SIG-M5 (cell line): ENCODE data around the gene NDOR1.

ENCODE experiments used
- DNase-seq: peaks from one replicate; lab custom pipeline; 2025; lab: John Stamatoyannopoulos, UW

The NDOR1 gene

DNA sequence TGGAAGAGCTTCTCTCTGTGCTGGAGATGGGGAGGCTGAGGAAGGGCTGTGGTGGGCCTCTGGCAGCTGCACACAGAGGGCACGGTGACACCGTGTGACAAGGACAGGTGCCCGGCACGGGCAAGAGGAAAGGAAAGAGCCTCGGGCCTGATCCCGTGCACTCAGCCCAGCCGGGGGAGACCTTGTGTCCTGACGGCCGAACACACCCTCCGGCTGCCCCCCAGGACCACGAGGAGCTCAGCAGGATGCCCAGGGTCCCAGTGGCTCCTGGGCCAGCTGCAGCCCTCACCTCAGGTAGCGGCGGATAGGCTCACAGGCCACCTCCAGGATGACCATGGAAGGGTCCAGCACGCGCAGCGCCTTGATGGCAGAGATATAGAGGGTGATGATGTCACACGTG is 22.7 kb upstream of the NDOR1 start:
- DNase-seq = no peak

DNA sequence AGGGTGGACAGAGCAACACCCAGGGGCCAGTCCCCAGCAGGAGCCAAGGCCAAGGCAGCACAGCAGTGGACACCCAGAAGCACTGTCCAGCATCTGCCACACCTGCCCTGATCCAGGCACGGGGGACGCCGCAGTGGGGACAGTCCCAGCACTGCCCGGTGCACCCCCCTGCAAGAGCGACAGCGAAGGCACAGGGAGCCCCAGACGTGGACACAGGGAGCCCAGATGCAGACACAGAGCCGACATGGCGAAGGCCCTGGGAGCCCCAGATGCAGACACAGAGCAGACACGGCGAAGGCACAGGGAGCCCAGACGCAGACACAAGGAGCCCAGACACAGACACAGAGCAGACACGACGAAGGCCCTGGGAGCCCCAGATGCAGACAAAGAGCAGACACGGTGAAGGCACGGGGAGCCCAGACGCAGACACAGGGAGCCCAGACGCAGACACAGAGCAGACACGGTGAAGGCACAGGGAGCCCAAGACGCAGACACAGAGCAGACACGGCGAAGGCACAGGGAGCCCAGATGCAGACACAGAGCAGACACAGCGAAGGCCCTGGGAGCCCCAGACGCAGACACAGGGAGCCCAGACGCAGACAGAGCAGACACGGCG is 21.4 kb upstream of the NDOR1 start:
- DNase-seq = no peak

DNA sequence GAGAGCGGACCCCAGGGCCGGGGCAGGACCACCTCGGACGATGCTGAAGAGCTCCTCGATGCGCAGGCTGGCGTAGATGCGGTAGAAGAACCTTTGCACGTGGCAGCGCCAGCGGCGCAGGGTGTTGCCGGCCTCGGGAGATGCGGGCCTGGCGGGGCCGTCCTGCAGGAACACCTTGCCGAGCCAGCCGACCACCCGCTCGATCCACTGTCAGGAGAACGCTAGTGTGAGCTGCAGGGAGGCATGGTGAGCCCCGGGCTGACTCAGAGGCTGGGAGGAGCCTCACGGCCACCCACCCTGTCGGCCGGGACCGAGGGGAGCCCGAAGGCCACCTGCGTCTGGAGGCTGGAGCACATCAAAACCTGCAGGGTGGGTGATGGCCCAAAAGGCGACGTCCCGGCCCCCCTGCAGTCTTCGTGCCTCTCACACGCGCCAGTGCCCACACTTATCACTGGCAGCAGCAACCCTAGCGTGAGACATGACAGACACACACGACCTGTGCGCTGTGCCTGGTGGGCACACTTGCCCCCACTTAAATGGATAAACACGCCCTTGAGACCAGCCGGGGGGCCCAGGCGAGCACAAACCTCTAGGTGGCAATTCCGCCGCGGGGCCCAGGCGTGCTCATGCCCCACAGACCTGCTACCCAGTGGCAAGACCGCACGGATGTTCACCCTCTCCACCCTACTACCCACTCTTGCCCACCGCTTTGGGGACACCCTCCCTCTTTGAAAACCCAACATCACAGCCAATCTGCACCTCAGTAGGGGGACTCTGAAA is 20.4 kb upstream of the NDOR1 start:
- no peak for DNase-seq

DNA sequence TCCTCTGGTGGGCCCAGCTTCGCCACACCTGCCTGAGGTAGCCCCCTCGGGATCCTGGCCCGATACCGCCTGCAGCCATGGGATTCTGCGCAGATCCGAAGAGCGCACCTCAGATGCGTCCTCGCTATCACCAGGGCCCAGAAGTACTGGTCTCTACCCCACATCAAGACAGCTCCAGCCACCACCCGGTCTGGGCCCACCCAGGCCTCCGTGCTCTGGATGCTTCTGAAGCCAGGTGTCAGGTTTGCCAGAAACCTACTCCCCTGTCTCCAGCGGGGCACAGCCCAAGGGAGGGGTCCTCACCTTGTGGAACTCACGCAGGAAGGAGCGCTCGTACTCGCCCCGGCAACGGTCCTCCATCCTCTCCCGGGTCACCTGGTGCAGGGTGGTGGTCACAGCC is 19.6 kb upstream of the NDOR1 start:
- DNase-seq = no peak

DNA sequence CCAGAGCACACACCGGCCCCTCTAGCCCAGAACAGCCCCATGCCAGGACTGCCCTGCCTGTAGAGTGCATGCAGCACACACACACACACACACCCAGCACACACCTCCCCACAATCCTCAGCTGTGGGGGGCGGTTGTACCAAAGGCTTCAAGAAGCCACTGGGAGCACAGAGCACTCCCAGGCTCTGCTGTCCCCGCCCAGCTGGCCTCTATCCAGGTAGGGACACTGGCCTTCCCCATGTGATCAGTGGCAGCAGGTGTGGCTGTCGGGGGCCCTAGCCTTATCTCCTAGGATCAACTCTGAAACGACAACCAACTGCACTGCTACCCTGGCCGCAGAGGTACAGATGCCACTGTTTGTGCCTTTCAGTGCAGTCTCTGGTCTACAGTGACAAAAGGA is 19.1 kb upstream of the NDOR1 start:
- DNase-seq = no peak

DNA sequence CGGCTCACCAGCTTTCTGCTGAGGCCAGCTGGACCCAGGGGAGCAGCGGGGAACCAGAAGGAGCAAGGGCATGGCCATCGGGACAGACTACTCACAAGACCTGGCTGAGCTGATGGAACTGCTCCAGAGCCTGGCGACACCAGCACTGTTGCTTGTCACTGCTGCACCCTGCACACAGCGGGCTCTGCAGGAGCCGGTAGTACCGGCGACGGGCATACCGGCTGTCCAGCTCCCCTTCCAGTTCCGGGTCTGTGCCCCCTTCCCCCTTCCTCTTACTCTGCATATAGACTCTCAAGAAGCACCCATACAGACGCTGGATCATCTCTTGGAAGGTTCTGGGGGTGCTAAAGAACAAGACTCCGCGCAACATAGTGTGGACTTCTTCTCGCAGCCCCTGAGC is 18.1 kb upstream of the NDOR1 start:
- no peak for DNase-seq

DNA sequence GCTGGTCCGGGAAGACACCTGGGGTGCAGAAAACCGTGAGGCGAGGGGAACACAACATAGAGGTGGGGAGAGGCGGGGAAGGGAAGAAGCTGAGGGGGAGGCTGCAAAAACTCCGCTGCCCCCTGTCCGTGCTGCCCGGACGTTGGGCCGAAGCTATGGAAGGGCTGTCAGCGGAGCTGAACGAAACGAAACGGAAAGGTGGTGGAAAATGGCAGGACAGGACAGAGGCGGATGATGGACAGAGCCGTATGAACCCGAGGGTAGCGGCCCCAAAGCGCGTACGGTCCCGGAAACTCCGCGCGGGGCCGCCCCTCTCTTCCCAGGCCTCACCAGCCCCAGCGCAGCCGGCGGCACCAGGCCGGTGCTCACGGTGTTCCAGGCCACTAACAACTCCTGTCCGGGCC is 17.4 kb upstream of the NDOR1 start:
- no peak for DNase-seq

DNA sequence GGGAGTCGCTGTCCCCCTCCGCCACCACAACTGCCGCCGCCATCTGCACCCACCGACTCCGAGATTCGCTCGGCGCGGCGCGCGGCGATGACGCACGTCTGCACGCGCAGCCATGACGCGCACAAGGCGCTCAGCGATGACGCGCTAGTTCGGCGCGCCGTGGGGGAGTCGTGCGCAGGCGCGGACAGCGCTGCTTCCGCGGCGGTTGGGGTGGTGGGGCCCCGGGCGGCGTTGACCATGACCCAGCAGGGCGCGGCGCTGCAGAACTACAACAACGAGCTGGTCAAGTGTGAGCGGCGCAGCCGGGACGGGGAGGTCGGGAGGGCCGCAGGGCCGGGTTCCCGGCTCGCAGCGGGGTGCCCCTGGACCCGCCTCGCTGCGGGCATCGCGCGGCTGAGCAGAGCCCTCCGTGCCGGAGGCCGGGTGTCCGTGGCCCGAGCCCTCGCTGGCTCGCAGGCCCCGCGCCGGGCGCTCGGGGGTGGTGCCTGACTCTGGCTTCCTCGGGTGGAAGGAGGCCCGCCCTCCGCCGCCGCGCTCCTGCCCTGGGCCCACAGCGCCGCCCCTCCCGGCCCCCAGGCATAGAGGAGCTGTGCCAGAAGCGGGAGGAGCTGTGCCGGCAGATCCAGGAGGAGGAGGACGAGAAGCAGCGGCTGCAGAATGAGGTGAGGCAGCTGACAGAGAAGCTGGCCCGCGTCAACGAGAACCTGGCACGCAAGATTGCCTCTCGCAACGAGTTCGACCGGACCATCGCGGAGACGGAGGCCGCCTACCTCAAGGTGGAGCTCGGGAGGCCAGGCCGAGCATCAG is 16.8 kb upstream of the NDOR1 start, which contains the start of the genes ANAPC2 and SSNA1:
Gene ANAPC2 (minus strand): TSS at position 71 of the 807 bp plus-strand sequence. CDS start 28 bp downstream, at position 43.
Gene SSNA1 (plus strand): TSS at position 187 of the 807 bp plus-strand sequence. CDS start 51 bp downstream, at position 238.
- DNase-seq = peak; percentile 2

DNA sequence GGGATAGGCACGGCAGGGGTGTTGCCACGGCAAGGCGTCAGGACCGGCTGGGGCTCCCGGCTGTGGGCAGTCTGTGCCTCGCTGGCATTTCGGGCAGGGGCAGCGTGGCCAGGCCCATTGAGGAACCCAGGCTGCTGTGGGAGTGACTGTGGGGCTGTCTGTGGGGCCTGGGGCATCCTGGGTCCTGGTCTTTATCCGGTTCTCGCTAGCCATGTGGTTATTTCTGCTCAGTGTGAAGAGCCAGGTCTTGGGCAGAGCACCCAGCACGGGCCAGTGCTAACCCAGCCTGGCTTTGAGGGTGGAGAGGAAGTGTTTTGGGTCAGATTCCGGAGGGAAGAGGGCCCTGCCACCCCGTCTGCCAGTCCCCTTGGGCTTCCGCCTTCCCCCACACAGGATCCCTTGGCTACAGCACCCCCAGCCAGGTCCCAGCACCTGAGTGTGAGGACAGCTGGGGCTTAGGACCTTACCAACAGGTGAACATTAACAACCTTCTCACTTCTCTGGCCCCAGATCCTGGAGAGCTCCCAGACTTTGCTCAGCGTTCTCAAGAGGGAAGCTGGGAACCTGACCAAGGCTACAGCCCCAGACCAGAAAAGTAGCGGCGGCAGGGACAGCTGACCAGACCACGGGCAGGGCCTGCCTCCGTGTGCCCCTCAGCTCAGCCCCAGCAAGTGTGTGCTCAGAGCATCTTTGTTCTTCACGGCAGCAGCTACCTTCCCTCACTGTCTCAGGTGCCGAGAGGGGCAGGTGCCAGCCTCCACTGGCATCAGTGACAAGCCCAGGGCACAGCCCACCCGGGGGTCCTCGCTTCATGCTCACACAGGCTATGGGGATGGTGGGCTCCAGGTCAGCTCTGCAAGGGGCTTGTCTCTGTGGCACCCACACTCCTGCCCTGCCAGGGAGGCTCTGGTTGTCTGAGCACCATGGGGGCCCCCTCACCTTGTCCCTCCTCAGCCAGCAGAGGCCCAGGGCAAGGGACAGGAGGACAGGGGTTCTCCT is 15.9 kb upstream of the NDOR1 start:
- no peak for DNase-seq

DNA sequence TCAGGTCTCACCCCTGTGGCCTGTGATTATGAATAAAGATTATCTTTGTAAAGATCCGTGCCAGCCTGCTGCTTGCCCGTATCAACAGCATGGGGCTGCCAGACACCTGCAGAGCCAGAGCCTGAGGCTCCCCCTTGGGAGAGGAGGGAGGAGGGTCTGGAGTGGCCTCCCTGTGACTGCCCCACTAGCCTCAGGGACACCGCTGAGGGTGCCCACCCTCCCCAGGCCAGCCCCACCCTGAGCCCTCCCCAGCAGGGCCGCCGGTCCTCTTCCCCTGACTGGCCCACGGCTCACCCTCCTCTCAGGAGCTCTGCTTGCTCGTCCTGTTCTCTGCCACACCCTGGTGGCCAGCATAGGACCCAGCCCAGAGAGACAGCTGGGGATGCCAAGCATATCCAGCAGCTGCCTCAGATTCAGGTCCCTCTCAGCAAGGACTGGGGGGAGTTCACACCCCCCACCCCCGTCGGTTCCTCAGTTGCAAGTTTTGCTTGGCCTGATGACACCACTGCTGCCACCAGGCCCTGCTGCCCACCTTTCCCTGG is 15.1 kb upstream of the NDOR1 start:
- DNase-seq = no peak

DNA sequence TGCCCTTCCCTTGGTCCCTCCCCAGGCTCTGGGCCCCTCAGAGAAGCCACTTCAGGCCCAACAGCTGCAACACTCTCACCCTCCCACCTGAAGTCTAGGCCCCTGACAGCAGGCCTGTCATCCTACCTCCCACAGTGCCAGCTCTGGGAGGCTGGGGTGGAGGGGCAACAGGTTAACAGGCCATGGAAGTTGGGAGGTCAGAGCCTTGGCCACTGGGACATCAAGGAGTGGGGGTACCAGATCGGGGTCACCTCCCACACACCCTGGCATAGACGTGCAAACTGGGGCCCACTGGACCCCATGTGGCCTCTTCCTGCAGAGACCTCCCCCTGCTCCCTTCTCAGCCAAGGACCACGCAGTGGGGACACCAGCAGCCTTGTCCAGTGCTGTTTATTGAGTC is 14.3 kb upstream of the NDOR1 start:
- no peak for DNase-seq

DNA sequence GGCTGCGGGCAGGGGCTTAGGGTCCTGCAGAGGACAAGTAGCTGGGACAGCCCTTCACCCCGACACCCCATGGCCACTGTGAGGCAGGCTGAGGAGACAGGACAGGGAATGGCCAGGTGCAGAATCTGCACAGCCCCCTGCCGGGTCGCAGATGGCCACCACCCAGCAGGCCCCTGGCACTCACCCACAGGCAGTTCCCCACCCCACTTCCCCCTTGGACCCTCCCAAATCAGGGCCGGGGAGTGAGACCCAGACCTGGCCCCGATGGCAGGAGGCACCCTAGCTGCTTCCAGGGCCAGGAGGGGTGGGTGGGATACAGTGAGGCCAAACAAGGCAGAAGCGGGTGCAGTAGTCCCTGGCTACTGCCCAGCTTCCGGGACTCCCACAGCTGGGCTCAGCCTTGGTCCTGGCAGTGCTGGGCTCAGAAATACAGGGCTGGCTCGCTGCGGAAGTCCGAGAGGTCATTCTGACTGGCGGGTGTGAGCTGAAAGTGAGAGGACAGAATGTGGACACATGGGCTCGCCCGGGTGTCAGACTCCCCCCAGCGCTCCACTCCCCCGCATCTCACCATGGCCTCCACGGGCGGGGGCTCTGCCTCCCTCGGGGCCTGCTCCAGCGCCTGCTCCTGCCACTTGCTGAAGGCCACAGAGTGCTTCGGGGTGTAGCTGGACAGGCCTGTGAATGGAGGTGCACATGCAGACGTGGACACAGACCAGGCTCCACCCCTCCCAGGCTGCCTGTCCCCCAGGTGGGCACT is 13.6 kb upstream of the NDOR1 start:
- DNase-seq = no peak

DNA sequence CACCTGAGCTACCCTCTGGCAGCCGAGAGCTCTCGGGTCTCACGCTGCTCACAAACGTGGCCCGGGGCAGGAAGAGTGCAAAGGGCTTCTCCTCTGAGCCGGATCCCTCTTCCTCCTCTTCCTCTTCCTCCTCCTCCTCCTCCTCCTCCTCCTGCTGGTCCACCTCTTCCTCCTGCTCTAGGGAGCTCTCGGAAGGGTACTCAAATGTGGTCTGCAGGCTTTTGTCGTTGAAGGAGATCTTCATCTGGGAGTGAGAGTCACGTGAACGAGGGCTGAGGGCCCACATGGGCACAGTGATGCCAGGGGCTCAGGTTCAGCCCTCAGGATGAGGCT is 13.1 kb upstream of the NDOR1 start:
- no peak for DNase-seq

DNA sequence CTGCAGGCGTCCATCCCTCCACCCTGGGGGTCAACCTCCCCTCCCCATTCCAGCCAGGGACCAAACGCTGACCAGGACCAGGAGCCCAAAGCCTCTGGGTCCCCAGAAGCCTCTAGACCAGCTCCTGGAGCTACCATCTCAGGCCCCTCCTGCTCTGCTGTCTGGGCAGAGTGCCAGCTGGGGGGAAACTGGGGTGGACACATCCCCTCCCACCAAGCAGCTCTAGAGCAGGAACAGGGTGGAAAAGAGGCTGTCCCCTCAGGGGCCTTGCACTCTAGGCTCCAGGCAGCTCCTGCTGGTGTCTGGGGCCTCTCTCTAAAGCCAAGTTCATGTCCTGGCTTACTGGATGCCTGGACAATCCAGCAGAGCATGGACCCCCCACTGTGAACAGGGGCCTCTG is 12.6 kb upstream of the NDOR1 start:
- DNase-seq = no peak

DNA sequence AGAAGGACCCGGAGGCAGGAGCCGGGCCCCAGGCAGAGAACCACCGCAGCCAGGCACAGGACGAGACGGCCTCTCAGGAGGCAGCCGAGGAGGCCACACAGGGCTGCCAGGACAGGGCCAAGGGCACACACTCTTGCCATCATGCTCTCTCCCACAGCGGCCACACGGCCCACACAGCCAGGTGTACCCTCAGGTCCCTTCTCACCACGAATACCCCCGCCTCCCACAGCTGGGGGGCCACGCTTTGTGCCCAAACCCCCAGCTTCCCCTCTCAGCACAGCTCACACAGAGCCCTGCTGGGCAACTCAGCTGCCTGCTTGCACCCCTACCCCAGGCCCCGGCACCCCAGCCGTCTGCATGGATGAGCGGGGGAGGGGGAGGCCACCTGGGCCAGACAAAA is 11.7 kb upstream of the NDOR1 start:
- DNase-seq = no peak

DNA sequence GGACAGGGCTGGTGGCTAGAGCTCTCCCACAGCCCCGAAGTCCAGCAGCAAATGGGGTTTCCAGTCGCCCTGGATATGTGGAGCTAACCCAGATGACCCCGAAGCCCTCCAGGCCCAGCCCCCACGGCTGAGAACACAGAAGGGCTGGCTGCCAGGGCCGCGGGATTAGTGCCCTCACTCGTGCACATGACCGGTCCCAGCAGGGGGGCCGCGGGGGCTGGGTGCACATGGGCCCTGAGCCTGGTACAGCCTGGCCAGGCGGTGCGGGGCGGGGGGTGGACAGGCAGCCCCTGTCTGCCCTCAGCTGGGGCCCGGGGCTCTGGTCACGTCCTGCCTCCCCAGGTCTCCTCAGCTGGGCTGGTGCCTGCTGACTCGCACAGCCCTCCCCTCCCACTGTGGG is 11.1 kb upstream of the NDOR1 start:
- no peak for DNase-seq

DNA sequence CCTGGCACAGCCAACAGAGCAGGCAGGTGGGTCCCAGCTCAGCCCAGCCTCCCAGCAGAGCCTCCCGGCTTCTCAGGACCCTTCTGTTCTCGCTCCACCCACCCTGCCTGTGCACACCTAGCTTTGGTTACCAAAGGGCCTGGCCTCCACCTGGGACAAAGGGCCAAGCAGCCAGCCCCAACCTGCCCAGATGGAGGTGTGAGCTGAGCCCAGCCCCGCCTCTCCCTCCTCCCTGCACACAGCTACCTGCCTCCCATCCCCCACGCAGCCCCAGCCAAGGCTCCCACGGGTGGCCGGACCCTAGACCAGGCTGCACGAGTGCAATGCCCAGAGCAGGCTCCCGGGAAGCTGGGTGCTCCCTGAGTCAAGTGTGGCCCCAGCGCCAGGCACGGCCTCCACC is 10.6 kb upstream of the NDOR1 start:
- no peak for DNase-seq

DNA sequence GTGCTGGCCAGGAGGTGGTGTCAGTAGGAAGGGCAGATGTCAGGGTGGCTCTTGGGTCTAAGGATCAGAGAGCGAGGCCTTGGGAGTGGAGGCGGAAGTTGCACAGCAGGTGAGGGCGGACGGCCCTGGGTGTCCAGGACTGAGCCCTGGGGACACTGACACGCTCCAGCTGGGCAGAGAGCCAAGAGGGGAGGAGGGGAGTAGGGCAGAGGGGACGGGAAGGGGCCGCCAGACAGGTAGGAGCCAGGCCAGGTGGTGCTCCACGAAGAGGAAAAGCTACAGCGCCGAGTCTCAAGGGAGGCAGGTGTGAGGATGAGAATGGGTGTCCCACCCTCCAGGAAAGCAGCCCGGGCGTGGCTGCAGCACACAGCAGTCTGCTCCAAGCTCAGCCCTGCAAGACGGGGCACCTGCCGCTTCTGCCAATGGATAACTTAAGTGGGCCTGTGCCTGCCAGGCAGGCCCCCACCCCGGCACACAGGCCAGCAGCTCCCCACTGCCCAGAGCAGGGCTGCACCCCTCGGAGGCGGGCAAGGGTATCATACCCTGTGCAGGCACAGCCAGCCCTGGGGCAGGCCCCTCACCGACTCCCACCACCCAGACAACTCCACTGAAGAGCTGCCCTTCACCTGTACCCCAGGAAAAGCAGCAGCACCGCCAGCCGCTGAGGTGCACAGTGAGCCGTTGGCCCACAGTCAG is 9.8 kb upstream of the NDOR1 start:
- no peak for DNase-seq

DNA sequence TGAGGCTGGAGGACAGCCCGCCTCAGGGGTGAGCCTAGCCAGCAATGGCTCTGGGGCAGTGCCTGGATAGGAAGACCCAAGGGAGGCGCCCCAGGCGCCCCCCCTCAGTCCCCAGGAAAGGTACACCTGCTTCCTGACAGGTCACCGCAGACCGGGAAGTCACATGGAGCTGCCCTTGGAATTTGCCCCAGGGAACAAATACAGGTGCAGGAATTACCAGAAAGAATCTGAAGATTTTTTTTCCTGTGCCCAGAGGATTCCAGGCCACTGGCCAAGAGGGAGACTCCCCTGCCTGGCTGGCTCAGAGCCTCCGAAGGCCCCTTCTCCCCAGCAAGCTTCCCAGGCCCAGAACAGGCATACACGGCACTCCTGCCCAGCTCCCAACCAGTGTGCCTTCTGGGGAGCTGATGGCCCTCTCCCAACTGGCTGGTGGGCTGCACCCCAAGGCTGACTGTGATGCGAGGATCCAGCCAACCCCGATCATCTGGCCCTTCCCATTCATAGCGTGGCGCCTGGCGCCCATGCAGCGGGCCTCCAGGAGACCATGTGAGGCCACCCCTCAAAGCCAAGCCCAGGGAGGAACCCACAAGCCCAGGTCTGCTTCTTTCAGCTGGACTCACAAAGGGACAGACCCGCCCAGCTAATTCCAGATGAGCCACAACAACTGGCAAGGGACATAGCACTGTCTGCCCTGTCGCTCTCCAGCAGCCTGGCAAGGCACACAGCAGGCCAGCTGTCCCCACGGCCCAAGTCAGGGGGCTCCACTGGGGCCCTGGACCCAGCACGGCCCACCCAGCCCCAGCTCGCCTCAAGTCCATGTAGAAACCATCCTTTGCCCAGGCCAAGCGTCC is 7.2 kb upstream of the NDOR1 start:
- DNase-seq = no peak
